Psoas muscle (tissue), 8 donors: ENCODE results near the gene PURA. TPM values are rescaled to one million over a fixed set of nuclear protein-coding genes. Genes with fewer than 3 reads are reported as not detected.

Experiments used
- ATAC-seq, 4 donors: fragments of 200-7000 bp; cut with Tn5 transposase; one replicate each; pipeline ENCODE4 v1.9.1; 2020; ENCODE audit warnings: moderate library complexity in 3 of 4, mild to moderate bottlenecking in 2 of 4
- DNase-seq, 2 donors: peaks; one replicate each; pipeline ENCODE4 v3.0.0-alpha.2; 2020
- H3K27ac ChIP-seq: fragments of 200-600 bp; one replicate; pipeline ENCODE4 v1.8.0; 2022
- H3K27me3 ChIP-seq, 3 donors: fragments of 200-600 bp in 1 of 3; one replicate each; pipeline versions ENCODE4 v1.6.1 to v1.8.0; 2013 to 2022; ENCODE audit warnings: low read length in 2 of 3, mild to moderate bottlenecking in 2 of 3, moderate library complexity in 1 of 3; ENCODE audit not compliant: insufficient read depth in 3 of 3
- H3K36me3 ChIP-seq, 2 donors: fragments of 200-600 bp in 1 of 2; one replicate each; pipeline versions ENCODE4 v1.6.1 to v1.8.0; 2013 to 2022; ENCODE audit warnings: low read depth in 1 of 2, mild to moderate bottlenecking in 1 of 2, moderate library complexity in 1 of 2; ENCODE audit not compliant: insufficient read depth in 1 of 2
- H3K4me1 ChIP-seq: fragments of 200-600 bp; one replicate; pipeline ENCODE4 v1.8.0; 2022
- H3K4me3 ChIP-seq: fragments of 200-600 bp; one replicate; pipeline ENCODE4 v1.8.0; 2022; ENCODE audit warnings: mild to moderate bottlenecking
- H3K9me3 ChIP-seq: fragments of 200-600 bp; one replicate; pipeline ENCODE4 v1.8.0; 2022
- WGBS, 3 donors: extraction: QIAGEN DNeasy Blood & Tissue Kit; methylation state at CpG; one replicate each; pipeline versions ENCODE4 v1.1.6 to v1.1.7; 2013; 5-methylcytosine and 5-hydroxymethylcytosine counted together
- intact Hi-C, 2 donors: fragments of 100-400 bp; cut with DNase I; formaldehyde crosslinking; loops; one replicate each; pipeline versions ENCODE4 v1.11.0 to v1.14.2; 2022
- polyA plus RNA-seq, 3 donors: library from polyadenylated mRNA; stranded (reverse); fragments of 200-250 nt; gene quantifications; one replicate each; pipeline ENCODE4 v1.2.3, GENCODE V29; 2013
- total RNA-seq, 4 donors: library from RNA; stranded (reverse); fragmentation: NEBNext Ultra II Directional in 2 of 4; extraction: Animal tissue kit (Norgen Biotek cat#: 25700) in 2 of 4; gene quantifications; one replicate each; pipeline versions ENCODE4 v1.2.1 to v1.2.4, GENCODE V29; 2021 to 2023
- TF ChIP-seq, protein P1 (sequence below): fragments of 200-600 bp; IDR thresholded peaks from one replicate; pipeline ENCODE4 v1.8.0; 2022; ENCODE audit warnings: antibody characterized with exemption
- donor health status: healthy with polysubstance abuse.
- donor health status: DM: no; HTN: no; CAD: no; lungs with moderate emphysema.
- donor health status: Bipolar disorder and iron deficiency.
- donor health status: healthy.
- donor health status: DM: yes; HTN: yes; CAD: no.
- donor health status: DM: no; HTN: no; CAD: no.
- donor health status: DM: no; HTN: no; CAD: no.
- donor health status: DM: yes; HTN: yes; CAD: no.

PURA gene
- total and polyA plus RNA-seq, 7 donors = 3.2 to 20.4 (median 11.8) TPM

DNA sequence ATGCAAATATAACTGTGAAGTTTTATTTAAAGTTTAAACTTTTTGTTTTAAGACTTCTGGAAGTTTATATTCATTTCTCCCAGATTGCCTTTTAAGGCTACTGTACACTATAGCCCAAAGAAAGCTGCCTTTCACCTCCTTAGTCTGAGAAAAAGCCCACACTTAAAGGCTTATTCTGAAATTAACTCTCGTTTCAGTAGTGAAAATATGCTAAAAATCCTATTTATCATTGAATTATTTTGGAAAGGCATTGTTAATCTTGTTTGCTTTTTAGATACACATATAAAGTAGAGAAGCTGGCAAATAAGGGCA, 3.3 kb upstream of the PURA start:
- no peak overlapping the region for H3K27ac ChIP-seq
- no peaks in the 10 kb centered on the region for H3K27me3 ChIP-seq
- H3K4me3 ChIP-seq = no peak overlapping the region
- intact Hi-C loops = loop anchor here (5.0 kb wide), 1 partner anchor 37 kb away; no protein-coding TSS in a partner anchor
- H3K36me3 ChIP-seq = no peaks in the 10 kb centered on the region
- no peak for DNase-seq
- H3K9me3 ChIP-seq = no peaks in the 10 kb centered on the region
- 69 to 75% (median 70%) methylated on average over 1 of the region's 1 CpG for WGBS, 3 donors
- H3K4me1 ChIP-seq = peaks cover 54% of the 10 kb centered on the region
- ATAC-seq = no peak
- TF ChIP-seq, protein P1, sequence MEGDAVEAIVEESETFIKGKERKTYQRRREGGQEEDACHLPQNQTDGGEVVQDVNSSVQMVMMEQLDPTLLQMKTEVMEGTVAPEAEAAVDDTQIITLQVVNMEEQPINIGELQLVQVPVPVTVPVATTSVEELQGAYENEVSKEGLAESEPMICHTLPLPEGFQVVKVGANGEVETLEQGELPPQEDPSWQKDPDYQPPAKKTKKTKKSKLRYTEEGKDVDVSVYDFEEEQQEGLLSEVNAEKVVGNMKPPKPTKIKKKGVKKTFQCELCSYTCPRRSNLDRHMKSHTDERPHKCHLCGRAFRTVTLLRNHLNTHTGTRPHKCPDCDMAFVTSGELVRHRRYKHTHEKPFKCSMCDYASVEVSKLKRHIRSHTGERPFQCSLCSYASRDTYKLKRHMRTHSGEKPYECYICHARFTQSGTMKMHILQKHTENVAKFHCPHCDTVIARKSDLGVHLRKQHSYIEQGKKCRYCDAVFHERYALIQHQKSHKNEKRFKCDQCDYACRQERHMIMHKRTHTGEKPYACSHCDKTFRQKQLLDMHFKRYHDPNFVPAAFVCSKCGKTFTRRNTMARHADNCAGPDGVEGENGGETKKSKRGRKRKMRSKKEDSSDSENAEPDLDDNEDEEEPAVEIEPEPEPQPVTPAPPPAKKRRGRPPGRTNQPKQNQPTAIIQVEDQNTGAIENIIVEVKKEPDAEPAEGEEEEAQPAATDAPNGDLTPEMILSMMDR = no peak

DNA sequence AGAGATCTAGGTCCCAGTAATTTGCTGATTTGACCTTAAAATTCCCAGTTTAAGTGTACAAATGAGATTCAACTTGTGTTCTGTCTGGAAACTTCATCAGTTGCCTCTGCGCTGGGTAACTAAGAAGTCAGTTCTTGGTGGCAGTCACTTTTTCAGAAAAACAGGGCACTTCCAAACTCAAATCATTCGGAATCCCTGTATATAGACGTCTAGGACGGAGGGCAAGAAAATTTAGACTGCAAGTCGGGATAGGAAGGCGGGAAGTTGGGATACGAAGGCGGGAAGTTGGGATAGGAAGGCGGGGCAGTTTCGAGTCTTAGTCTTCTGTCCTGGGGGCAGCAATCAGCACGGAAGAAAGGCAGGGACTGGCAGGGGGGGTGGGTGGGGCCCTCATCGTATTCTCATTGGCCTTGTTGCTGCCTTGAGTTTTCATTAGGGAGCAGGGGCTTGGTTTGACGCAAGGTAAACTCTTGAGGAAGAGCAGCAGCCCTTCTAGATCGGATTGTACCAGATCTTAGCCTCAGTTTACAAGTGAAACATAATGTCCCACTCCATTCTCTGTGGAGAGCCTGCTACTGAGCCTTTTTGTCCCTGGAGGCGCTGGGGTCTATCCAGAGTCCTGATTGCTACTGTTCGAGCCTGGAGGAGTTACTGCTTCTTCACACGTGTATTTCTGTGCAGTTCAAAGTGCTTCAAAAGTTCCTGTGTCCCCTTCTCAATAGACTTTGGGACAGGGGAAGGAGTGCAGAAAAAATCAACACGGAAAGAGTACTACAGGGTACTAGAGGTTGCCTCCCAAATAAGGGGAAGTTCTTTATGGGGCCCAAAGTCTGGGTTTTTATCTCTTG, 2.7 kb upstream of the PURA start:
- H3K4me1 ChIP-seq = peaks cover 56% of the 10 kb centered on the region
- DNase-seq (no peak), ATAC-seq (no peak)
- H3K27ac ChIP-seq = peak overlapping the region; percentile 87
- TF ChIP-seq, protein P1 = no peak
- intact Hi-C loops = loop anchor here (5.0 kb wide), 1 partner anchor 36 kb away; no protein-coding TSS in a partner anchor
- no peaks in the 10 kb centered on the region for H3K36me3 ChIP-seq
- no peaks in the 10 kb centered on the region for H3K9me3 ChIP-seq
- no peak overlapping the region for H3K4me3 ChIP-seq
- H3K27me3 ChIP-seq = no peaks in the 10 kb centered on the region
- WGBS, 3 donors = 73 to 86% (median 79%) methylated on average over 18 of the region's 18 CpGs

DNA sequence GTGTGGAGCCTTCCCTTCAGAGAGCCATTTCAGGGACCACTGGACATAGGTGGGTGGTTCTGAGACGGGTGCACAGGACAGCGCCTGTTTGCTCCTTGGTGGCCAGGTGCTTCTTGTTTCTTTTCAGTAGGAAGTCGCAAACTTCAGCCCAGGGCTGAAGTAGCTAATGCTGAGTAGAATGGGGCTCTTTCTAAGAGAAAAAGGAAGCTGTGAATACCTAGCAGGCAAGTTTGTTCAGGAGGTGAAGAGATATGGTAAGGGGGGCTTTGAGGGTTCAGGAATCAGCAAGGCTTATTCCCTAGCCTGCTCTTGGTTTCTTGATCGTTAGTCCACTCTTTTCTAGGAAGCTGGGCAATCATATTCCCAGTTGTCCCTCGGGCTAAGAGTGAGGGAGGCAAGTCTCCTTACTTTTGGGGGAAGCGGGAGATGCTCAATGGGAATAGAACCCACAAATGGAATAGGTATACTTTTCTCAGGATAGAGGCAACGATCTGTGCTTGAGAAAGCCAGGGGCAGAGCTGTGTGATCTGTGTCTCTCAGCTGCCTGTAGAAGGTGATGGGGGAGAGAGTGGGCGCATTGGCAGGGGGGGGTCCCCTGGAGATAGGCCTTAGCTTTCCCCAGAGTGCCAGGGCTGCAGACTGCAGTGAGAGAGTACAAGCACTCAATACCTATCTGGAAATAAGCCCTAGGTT, 1.9 kb upstream of the PURA start:
- Histone ChIP-seq H3K27ac (peak overlapping the region; percentile 87), H3K36me3 (no peaks in the 10 kb centered on the region), H3K9me3 (no peaks in the 10 kb centered on the region), H3K4me1 (peaks cover 57% of the 10 kb centered on the region), H3K4me3 (no peak overlapping the region), H3K27me3 (no peaks in the 10 kb centered on the region)
- ATAC-seq (no peak), DNase-seq (no peak)
- intact Hi-C loops = loop anchor here (5.0 kb wide), 1 partner anchor 35 kb away; no protein-coding TSS in a partner anchor
- WGBS, 3 donors = 69 to 73% (median 71%) methylated on average over 8 of the region's 8 CpGs
- TF ChIP-seq, protein P1 = no peak

DNA sequence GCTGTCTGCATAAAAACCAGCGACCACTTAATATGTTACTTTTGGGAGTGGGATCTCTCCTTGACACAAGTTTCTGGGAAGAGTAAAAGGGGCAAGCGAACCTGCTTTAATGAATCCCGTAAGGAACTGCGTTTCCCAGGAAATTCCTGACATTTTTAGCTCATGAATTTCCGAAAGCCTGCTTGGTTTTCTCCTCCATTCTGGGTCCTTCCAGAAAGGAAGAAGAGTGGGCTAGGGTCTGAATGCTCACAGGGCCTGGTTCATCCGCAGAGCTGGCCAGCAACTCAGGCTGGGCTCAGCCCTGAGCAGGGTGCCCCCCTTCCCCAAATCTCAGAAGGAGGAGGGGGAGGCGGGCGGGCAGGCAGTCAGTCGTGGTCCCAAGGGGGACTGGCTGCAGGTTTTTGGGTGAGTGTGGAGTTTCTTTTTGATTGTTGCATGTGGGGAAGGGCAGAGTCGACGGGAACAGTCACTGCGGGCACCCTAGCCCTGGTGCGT, 1.2 kb upstream of the PURA start:
- no peak for DNase-seq
- no peak for ATAC-seq
- WGBS, 3 donors = 22 to 38% (median 23%) methylated on average over 12 to 13 of the region's 13 CpGs
- Histone ChIP-seq H3K36me3 (no peaks in the 10 kb centered on the region), H3K4me3 (peak overlapping the region; percentile 73), H3K27me3 (no peaks in the 10 kb centered on the region), H3K4me1 (peaks cover 64% of the 10 kb centered on the region), H3K9me3 (no peaks in the 10 kb centered on the region), H3K27ac (peak overlapping the region; percentile 87)
- intact Hi-C loops = loop anchor here (5.0 kb wide), 1 partner anchor 35 kb away; no protein-coding TSS in a partner anchor
- TF ChIP-seq, protein P1 = no peak
